A172 (cell line): Measurements from ENCODE around the gene KAZN. TPM values are rescaled to one million over a fixed set of nuclear protein-coding genes. Genes with fewer than 3 reads are reported as not detected.

ENCODE experiments used
- DNase-seq: peaks from one replicate; pipeline ENCODE4 v3.0.0-alpha.2; 2015; ENCODE audit warnings: low spot score
- total RNA-seq: library from RNA; depleted of rRNA; stranded (reverse); fragments of >200 nt; shearing (Covaris generic); gene quantifications from 2 replicates; pipeline ENCODE4 v1.2.3, GENCODE V29; 2014

Gene KAZN
- total RNA-seq, 1 experiment from 2014 or later, result 1.7 TPM

DNA sequence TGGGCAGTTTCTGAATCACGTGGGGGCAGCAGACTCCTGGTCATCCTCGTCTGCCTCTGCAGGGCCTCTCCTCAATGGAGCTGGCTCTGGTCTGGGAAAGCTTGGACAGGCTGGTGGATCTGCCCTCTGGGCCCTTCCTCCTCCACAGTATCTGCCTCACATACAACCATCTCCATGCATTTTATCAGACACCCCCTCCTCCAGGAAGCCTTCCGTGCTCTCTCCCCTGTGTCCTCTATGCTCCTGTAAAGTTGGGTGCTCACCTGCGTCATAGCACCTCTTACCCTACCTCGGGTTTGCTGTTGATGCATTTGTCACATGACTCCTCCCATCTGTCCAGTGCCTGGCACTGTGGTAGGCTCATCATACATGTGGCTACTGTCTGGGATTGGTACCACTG lies 459.3 kb downstream of the KAZN start:
- no peak for DNase-seq

DNA sequence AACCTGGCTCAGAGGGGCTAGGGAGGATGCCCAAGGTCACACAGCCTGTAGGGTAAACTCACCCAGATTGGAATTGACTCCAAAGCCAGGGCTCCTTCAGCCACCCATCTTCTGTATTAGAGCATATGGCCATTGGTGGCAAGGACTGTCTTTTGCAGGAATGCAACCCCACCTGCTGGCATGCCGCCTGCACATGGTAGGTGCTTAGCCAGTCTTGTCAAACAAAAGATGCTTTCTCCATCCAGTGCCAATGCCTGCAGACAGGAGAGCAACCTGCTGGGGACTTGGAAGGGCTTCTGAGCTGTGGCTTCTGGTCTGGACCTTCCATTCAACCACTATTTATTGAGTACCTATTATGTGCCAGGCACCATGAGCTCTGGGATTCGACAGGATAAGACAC lies 459.8 kb downstream of the KAZN start:
- DNase-seq, result no peak

DNA sequence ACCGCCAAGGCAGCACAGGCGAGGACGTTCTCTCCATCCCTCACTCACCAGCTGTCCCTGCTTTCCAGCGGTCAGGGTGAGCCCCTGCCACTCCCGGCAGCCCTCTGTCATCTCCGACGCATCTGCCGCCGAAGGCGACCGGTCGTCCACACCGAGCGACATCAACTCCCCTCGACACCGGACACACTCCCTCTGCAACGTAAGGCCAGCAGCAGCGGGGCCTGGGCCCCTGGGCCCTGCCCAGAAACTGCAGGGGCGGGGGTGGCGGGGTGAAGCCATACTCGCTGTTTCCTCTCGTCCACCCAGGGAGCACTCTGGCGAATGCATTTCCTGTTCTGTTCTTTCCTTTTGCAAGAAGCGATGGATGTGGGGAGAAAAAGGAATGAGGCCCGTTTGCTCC lies 461.6 kb downstream of the KAZN start:
- no peak for DNase-seq

DNA sequence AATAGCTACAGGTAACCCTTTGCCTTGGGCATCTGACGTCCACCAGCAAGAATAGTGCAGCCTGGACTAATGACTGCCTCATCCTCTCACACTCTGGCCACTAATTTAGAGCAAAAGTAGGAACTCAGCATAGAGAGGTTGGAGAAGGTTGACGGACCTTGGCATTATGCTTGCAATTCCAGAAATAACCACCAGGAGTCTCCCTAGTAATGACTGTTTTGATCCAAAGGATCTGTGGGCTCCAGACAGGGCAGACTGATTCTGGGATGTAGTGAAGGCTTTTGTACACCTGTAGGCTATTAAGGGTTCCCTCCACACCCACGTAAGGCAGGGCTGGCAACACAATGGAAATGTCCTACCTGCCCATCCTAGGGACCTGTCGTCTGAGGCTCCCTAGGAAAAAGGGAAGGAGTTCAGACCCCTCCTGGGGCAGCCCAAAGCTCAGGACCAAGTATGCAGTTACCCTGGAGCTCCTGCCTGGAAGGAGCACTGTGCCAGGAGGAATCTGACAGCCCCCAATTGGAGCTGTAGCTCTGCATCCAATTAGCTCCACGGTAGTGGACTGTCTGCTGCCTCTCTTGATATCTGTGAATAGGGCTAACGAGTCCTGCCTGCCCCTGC lies 464.1 kb downstream of the KAZN start:
- DNase-seq, result no peak

DNA sequence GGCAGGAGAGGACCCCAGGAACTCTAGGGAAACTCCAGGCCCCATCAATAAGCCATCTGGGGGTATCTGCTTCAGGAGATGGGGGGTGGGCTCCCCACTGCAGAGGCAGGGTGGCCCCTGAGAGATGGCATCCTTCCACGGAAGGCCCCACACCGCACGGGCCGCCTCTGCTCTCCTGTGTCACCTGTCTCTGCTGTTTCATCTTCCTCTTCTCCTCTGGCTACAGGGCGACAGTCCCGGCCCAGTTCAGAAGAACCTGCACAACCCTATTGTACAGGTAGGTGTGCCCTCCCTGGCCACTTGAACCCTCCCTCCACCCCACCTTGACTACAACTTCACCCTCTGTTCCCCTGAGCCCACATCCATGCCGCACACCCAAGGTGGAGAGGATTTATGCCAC lies 464.9 kb downstream of the KAZN start:
- DNase-seq, result no peak

DNA sequence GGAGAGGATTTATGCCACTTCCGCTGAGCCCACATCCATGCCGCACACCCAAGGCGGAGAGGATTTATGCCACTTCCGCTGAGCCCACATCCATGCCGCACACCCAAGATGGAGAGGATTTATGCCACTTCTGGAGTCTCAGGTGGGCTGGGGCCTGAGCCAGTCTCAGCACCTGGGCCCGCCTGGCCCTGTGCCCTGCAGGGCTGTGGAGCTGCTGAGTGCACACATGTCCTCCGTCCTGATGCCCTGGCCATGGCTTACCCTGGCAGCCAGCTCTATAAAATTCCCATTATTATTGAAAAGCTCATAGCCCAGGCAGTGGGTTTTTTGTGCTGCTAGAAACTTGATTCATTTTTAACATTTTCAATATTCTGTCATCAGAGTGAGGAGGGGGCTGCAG lies 465.3 kb downstream of the KAZN start:
- DNase-seq, result no peak

DNA sequence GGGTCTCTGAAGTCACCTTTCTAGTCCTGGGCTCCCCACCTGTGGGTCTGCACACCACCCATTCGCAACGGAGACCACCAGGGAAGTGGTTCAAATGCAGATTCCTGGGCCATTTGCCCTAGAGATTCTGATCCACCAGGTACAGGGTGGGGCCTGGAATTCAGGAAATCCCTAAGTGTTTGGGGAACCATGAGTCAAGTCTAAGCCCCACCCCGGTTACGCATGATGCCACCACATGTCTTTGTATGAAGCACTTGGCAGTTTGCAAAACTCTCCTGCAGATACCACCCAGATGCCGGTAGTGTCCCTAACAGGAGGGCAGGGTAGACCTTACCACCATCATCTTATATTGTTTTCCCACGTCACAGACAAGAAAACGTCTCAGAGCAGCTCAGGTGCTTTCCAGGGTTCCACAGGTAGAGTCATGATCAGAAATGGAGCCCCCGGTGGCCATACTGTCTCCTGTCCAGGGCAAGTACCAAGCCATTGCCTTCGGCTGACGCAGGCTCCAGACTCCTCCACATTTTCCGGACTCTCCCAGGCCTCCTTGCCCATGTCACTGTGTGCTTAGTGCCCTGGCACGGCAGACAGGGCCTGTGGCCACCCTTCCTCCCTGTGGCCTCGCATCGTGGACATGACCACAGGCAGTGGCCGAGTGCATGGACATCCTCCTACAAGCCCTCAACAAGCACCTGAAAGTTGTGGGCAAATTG lies 465.9 kb downstream of the KAZN start:
- DNase-seq, result no peak

DNA sequence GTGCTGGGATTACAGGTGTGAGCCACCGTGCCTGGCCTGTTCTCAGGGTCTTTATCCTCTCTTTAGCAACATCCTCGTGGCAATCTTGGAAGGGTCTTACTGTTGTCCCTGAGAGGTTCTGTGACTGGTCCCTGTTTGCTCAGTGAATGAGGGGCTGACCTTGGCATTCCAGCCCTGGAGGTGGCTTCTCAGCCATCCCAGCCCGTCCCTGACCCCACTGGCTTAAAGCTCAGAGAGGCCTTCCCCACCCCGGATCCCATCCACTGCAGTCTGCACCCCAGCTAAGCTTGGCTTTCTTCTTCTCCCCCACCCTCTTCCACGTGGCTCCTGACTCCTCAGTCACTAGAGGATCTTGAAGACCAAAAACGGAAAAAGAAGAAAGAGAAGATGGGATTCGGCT lies 466.8 kb downstream of the KAZN start:
- DNase-seq, result no peak

DNA sequence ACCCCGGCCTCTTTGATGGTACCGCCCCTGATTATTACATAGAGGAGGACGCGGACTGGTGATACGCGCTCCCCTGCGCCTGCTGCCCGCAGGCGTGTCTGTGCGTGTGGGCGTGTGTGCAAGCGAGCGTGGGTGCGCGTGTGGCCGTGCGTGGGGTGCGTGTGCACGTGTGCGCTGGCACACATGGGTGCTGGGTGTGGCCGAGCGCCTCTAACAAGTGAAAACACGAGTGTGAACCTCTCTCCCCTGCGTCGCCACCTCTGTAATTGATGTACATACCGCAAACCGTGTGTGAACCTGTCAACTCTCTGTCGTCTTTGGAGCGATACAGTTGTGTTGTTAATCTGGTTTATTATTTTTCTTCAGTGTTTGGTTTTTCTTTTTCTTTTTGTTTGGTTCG lies 467.3 kb downstream of the KAZN start:
- DNase-seq, result no peak

DNA sequence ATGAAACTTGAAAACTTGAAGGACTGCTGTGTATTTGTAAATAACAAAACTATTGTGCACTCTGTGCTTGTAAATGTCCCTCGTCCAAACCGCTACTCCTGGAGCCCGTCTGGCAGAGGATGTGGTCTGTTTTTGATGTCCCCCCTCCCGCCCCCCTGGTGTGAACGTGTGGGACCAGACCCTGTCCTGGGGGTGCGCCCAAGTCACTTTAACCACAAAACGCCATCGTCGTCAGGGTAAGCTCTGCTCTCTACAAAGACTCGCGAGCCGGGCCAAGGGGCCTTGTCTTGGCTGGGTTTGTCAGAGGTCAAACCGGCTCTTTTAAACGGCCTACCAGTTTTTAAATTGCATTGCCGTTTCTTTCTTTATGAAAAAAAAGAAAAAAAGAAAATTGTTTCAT lies 467.7 kb downstream of the KAZN start:
- DNase-seq, result no peak

DNA sequence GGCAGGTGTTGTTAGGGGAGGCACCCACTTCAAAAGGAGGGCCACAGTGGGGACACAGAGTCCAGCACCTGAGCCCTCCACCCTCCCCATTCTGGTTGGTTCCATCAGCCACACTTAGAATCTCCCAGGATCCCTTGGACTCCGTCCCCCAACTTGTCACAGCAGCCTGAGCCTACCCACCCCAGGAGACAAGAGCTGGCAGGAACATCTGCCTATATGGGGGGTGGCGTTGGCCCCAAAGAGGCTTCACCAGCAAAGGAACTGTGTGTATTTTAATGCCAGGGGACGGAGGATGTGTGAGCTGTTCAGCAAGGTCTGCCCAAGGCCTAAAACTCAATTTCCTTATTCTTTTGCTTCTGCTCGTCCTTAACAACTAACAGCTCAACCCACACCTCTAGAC lies 468.7 kb downstream of the KAZN start:
- DNase-seq, result no peak

DNA sequence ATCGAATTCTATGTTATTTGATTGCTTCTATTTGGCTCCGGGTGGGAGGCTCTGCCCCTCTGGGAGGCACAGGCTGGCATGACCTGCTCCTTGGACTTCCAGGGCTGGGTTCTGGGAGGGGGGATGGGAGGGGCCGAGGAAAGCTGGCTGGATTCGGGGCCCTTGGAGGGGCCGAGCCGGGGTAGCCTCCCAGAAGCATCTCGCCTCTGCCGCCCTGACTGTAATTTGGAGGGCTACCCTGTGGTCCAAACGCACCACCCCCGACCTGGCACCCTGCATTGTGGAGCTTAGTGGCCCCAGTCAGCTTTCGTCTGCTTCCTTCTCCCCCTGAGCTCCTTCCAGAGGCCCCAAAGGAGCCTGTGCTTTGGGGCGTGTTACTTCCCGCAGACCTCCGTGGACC lies 469.7 kb downstream of the KAZN start:
- DNase-seq, result no peak

DNA sequence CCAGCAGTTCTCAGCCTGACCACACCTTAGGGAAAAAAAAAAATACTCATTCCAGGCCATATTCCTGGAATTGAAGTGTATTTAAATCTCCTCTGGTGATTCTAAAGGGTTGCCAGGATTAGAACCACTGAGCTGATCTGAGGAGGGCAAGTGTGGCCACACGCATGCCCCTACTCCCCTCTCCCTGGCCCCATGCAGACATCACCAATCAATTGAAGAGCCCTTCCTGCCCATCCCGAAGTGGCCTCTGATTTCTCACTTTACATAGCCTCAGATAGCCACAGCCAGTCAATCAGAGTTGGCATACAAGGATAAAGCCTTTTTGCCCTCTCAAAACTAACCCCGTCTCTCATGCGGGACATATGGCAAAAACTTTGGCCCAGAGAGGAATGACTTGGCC lies 470.5 kb downstream of the KAZN start:
- DNase-seq, result no peak

DNA sequence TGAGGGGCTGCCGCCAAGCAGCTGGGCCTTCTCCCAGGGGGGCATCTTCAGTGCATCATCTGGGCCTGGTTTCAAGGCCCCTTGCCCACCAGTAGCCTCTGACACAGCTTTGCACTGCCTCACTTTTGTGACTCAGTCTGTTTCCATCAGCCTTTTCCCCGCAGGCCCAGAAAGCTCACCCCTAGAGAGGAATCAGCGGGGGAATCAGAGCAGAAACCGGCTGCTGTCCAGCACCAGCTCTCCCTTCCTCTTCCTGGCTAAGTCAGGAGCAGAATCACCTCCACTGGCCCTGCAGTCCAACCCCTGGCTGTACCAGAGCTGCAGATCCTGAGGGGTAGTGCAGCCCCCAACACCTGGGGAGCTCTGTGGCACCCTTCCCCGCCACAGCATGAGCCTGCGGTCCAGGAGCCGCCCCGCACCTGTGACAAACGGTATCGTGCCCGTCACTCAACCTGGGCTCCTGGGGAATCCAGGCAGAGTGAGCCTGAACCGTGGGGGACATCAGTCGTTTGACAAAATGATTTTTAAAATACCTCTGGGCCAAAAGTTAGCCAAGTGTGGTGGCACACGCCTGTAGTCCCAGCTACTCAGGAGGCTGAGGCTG lies 471.8 kb downstream of the KAZN start:
- DNase-seq, result no peak

DNA sequence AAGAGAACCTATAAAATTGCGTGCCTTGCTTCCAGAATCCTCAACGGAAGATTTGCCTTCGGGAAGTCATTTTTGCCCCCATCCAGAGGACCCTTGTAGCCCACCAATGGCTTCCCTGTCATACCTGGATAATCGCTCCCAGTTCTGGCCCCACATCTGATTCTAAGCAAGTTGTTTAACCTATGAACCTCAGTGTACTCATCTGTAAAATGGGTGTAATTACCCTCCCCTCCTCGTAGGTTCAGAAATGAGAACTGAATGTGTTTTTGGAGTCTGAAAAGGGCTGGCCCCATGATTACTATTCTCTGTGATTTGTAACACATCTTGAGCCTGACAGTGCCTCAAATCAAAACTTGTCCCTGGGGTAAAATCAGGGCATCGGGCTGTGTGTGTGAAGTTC lies 473.5 kb downstream of the KAZN start:
- DNase-seq, result no peak

DNA sequence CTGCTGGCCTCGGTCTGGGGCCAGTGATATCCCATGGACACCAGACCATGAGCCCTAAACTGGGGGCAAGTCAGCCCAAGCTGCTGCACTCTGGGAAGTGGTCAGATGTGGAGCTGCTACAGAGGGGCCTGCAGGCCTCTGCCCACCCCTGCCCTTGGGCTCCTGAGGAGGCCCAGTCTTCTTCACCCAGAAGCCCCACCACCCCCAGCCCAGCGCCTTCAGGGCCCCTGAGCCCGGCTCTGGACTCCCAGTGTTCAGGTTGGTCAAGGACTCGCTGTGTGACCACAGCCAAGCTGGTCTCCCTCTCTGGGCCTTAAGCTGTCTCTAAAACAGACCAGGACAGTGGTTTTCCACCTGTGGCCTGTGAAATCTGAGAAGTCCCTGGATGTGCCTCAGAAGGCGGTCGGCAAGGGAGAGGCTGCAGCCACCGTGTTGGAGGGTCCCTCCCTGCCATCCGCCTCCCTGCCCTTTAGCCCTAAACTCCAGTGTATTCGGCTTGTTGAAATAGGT lies 475.4 kb downstream of the KAZN start:
- no peak for DNase-seq

DNA sequence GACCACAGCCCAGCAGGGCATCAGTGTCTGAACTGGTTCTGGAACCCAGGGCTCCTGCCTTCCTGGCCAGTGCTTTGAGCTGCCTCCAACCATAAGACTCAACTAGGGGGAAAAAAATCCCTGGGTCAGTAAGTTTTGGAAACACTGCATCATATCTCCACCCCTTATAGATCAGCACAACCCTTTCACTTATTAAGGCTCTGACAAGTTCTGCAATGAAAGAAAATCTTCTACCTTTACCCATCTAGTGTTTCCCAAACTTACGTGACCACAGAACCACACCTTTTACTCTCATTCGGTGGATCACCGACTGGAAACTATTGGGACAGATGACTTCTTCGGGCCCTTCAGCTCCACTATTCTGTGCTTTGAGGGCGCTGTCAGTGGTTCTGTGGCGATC lies 476.7 kb downstream of the KAZN start:
- no peak for DNase-seq

DNA sequence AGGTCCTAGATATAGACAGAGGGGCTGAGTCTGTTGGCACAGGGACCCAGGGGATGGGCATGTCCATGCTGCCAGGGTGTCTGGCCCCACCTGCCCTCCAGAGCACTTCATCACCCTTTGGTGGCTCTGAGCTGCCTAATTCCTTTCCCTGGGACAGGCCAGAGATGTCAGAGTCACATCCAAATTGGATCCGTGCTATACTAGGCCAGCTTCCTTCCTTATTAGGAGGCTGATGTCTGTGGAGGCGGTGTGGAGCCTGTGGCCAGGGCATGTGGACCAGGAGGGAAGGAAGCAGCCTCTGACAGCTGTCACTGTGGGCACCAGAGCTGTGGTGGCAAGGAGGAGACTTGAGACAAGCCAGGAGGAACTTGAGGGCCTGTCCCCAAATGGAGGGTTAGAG lies 477.3 kb downstream of the KAZN start:
- no peak for DNase-seq

DNA sequence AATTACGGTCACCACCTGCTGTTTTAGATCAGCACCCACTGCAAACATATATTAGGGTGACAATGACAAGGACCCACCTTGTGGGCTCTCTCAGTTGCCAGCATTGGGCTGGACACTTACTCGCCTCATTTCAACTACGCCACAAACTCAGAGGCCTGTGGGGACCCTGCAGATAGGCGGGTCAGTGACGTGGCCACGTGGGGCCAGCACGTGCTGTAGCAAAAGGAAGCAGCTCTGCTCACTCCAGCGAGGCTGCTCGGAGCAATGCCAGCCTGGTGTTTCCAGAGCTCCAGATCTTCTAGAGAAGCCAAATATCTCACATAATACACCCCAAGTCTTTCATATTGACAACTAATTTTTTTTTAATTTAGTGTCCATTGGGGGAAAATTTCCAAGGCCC lies 478.3 kb downstream of the KAZN start:
- no peak for DNase-seq

DNA sequence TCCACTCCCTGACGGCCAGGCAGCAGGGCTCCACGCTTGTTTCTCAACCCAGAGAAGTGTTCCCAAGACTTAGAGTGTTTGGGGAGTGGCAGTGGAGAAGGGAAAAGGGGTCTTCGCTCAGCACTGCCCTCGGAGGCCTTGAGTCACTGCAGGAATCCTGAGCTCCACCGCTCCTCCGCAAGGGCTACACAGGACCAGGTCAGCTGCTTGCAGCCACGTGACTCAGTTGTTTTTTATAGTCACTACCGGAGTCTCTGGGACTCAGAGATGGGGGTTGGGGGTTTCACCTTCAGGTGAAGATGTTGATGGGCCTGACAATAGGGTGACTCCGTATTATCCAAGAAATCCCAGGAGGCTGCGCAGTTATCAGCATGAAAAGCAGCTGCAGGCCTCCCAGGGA lies 478.9 kb downstream of the KAZN start:
- no peak for DNase-seq

DNA sequence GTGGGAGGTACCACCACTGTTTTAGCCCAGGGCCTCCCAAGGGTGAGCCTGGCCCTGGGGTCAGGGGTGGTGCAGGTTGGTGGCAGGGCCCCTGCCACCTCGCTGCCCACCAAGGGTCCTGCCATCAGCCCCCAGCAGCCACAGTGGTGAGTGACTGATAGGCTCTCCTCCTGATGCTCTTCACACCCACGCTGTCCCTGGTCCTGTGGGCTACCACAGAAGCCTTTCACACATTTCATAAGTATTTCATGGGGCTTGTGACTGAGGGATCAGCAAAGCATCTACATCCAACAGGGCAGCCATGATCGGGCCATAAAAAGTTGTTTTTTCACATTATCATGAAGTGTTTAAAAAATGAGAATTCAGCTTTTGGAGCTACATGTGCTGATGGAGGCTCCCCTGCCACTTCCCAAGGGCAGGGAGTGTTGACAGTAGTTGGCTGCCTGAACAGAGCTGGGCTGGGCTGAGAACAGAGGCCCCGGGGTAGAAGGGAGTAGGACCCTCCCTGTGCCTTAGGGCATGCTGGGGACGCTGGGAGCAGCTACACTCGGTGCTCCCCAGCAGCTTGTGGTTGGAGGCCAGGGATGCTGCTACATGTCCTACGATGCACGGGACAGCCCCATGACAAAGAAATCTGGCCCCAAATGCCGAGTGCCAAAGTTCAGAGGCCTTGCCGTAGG lies 482.0 kb downstream of the KAZN start:
- no peak for DNase-seq

DNA sequence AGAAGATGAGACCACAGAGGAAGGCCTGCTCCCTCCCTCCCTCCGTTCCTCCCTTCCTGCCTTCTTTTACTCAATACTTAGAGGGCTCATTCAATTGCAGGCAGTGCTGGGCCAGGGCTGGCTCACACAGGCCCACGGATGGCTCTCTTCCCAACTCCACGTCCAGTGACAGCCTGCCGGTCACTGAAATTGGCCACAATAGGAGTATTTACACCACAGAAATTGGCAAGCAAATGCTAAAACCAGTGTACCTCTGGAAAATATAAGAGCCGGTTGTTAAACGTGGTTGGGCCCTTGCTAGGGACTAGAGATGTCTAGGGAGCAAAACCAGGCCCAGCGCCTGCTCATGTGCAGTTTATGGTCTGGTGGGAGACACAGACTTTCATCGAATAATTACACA lies 482.6 kb downstream of the KAZN start:
- no peak for DNase-seq

DNA sequence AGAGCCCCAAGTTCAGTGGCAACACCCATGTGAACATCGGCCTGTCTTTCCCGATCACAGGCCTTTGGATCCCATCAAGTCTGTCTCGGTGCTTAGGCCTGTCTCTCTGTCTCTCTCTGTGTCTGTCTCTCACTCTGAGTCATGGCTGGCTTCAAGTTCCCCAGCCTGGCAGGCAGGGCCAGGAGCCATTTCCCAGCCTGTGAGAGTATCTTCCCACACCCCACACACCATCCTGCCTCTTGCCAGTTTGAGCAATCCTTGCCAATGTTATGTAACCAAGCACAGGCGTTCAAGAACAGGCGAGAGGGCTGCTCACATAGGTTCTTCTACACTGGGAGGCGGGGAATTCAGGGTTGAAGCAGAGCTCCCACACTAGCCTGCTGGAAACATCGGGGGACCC lies 485.1 kb downstream of the KAZN start:
- DNase-seq, result no peak
